B cell (primary cell): ENCODE data around the gene TRAF3.

Experiments used
- EZH2 ChIP-seq: IDR thresholded peaks from 2 replicates; pipeline ENCODE4 v1.6.1; 2012; ENCODE audit warnings: borderline replicate concordance, low read depth, mild to moderate bottlenecking, moderate library complexity, low read length; ENCODE audit not compliant: insufficient read depth, poor library complexity, severe bottlenecking
- TF ChIP-seq, protein P1 (sequence below): fragments of 200-600 bp; IDR thresholded peaks from one replicate; pipeline ENCODE4 v1.8.0; 2022; ENCODE audit warnings: antibody characterized with exemption, mild to moderate bottlenecking

DNA sequence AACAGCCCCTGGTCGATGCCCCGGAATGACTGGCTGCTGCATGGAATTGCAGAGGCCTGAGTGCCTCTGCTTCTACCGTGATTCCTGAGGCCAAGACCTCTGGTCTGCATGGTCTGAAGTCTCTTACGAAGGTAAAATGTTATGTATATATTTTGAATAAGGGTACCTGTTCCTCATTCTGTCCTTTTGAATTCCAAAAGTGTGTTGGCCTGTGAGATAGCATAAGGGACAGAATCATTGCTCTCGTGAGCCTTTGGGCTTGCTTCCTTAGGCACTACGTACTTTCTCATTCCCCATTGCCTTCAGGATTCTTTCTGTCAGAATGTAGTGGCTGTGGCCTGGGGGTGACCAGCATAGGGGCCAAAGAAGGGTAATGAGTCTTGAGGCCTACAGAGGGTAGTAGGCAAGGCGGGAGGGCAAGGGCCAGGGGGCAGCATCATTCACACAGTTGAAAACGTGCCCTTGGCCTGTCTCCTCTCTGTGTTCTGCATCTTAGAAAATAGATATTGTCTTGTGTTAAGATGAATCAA is 19.5 kb downstream of the TRAF3 start:
- TF ChIP-seq, protein P1, sequence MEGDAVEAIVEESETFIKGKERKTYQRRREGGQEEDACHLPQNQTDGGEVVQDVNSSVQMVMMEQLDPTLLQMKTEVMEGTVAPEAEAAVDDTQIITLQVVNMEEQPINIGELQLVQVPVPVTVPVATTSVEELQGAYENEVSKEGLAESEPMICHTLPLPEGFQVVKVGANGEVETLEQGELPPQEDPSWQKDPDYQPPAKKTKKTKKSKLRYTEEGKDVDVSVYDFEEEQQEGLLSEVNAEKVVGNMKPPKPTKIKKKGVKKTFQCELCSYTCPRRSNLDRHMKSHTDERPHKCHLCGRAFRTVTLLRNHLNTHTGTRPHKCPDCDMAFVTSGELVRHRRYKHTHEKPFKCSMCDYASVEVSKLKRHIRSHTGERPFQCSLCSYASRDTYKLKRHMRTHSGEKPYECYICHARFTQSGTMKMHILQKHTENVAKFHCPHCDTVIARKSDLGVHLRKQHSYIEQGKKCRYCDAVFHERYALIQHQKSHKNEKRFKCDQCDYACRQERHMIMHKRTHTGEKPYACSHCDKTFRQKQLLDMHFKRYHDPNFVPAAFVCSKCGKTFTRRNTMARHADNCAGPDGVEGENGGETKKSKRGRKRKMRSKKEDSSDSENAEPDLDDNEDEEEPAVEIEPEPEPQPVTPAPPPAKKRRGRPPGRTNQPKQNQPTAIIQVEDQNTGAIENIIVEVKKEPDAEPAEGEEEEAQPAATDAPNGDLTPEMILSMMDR = no peak
- TF ChIP-seq EZH2 = no peak
